GM18508 (cell line): Measurements from ENCODE around the gene LRP8.

Source experiments
- ATAC-seq: cut with Tn5 transposase; IDR thresholded peaks from one replicate; pipeline ENCODE4 v1.9.1; 2021; ENCODE audit warnings: moderate number of reproducible peaks; ENCODE audit not compliant: insufficient read depth, unreplicated experiment

The LRP8 gene

GRCh38 chr1:53309802-53310201 lies 18.1 kb downstream of the LRP8 start:
- ATAC-seq, result no peak

- ATAC-seq, result no peak
These were observed 19.4 kb downstream of the LRP8 start for GRCh38 chr1:53308506-53308905.

GRCh38 chr1:53307037-53307436 lies 20.8 kb downstream of the LRP8 start:
- no peak for ATAC-seq

- no peak for ATAC-seq
These were observed 21.7 kb downstream of the LRP8 start for GRCh38 chr1:53306168-53306567.

- no peak for ATAC-seq
These were observed 22.2 kb downstream of the LRP8 start for GRCh38 chr1:53305650-53306049.

GRCh38 chr1:53304527-53304926 lies 23.3 kb downstream of the LRP8 start:
- ATAC-seq, result no peak

GRCh38 chr1:53303726-53304515 lies 23.9 kb downstream of the LRP8 start:
- no peak for ATAC-seq

GRCh38 chr1:53303243-53303642 lies 24.6 kb downstream of the LRP8 start:
- no peak for ATAC-seq

GRCh38 chr1:53299233-53299632 lies 28.6 kb downstream of the LRP8 start:
- ATAC-seq, result no peak

- ATAC-seq, result no peak
These were observed 29.7 kb downstream of the LRP8 start for GRCh38 chr1:53298045-53298637.

GRCh38 chr1:53297195-53297594 lies 30.7 kb downstream of the LRP8 start:
- no peak for ATAC-seq

GRCh38 chr1:53296117-53296749 lies 31.6 kb downstream of the LRP8 start:
- no peak for ATAC-seq

- no peak for ATAC-seq
These were observed 32.1 kb downstream of the LRP8 start for GRCh38 chr1:53295726-53296116.

GRCh38 chr1:53295295-53295694 lies 32.6 kb downstream of the LRP8 start:
- ATAC-seq, result no peak

- ATAC-seq, result no peak
These were observed 33.3 kb downstream of the LRP8 start for GRCh38 chr1:53294567-53294966.

- no peak for ATAC-seq
These were observed 33.8 kb downstream of the LRP8 start for GRCh38 chr1:53294061-53294460.

GRCh38 chr1:53293123-53293522 lies 34.7 kb downstream of the LRP8 start:
- ATAC-seq, result no peak

GRCh38 chr1:53292690-53293089 lies 35.2 kb downstream of the LRP8 start:
- no peak for ATAC-seq

- no peak for ATAC-seq
These were observed 36.3 kb downstream of the LRP8 start for GRCh38 chr1:53291574-53291973.

GRCh38 chr1:53288790-53289429 lies 39.0 kb downstream of the LRP8 start:
- no peak for ATAC-seq
